Measurements from ENCODE around the gene AFF3.

DNA sequence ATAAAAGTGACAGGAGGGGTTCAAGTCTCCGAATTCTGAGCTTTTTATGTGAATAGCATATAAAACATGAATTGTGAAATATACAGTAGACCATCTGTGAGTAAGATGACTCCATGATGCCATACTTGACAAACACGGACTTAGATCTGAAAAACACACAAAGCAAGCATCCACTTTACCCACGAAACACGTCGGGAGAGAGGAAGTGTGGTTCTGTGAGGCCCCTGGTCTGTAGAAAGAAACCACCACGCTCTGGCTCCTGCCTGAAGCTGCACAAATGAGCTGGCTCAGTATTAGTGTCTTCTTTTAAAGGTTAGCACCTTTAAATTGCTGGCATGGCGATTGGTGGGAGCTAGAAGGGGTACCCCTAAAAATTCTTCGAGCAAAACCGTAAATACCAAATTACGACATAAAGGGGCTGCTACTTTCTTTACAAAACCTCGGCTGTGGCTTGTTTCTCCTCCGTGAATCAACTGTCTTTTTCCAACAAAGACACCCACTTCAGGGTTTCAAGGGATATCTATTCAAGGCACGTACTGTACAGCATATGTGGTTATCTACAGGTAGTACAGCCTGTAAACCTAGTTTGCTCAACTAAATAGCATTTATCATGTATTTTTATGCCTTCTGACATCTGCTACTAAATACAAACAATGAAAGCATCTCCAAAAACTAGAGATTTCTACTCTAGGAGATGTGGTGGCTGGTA is 70.9 kb downstream of the AFF3 start:
- TF ChIP-seq, protein P1, sequence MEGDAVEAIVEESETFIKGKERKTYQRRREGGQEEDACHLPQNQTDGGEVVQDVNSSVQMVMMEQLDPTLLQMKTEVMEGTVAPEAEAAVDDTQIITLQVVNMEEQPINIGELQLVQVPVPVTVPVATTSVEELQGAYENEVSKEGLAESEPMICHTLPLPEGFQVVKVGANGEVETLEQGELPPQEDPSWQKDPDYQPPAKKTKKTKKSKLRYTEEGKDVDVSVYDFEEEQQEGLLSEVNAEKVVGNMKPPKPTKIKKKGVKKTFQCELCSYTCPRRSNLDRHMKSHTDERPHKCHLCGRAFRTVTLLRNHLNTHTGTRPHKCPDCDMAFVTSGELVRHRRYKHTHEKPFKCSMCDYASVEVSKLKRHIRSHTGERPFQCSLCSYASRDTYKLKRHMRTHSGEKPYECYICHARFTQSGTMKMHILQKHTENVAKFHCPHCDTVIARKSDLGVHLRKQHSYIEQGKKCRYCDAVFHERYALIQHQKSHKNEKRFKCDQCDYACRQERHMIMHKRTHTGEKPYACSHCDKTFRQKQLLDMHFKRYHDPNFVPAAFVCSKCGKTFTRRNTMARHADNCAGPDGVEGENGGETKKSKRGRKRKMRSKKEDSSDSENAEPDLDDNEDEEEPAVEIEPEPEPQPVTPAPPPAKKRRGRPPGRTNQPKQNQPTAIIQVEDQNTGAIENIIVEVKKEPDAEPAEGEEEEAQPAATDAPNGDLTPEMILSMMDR (IDR thresholded peaks at IDR 0.05 in 8 of 11, conservative IDR thresholded peaks at IDR 0.05 in 3 of 11): no peak
- TF ChIP-seq POLR2A (IDR thresholded peaks at IDR 0.05) (no peak), POLR2AphosphoS5 (IDR thresholded peaks at IDR 0.05) (no peak)

Data from spleen (tissue), 7 donors.